Measurements from ENCODE around the gene VDAC2. TPM values are rescaled to one million over a fixed set of nuclear protein-coding genes. Genes with fewer than 3 reads are reported as not detected.

The VDAC2 gene
- total RNA-seq, 2 donors from 2014 or later: 160 to 187 TPM

DNA sequence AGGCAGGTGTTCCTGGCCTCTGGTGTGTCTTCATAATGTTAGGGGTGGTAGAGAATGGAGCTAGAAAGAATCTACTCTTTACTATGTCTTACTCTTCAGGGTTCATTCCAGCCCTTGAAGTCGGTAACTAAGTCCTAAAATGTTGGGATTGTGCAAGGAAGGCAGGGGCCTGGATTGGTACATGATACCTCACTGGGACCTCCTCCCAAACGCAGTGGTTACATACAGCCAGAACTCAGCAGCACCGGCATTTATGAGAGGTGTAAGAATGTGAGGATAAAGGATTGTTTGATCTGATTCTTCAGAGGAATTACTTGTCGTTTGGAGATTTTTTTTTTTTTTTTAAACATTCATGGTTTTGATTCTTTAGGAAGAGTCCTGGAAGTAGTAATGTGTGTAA, 18.2 kb downstream of the VDAC2 start:
- DNase-seq (ENCODE audit: low spot score) (no peak), ATAC-seq (no peak)
- Mint-ChIP-seq H3K27ac (peak overlapping the region; percentile 14 to 47), H3K27me3 (no peaks in the 10 kb centered on the region), H3K36me3 (peaks cover 41% of the 10 kb centered on the region), H3K4me3 (no peak overlapping the region), H3K4me1 (ENCODE audit: low read depth in 2 of 2) (peaks cover 28 to 32% of the 10 kb centered on the region in 2 donors), H3K9me3 (no peaks in the 10 kb centered on the region)

DNA sequence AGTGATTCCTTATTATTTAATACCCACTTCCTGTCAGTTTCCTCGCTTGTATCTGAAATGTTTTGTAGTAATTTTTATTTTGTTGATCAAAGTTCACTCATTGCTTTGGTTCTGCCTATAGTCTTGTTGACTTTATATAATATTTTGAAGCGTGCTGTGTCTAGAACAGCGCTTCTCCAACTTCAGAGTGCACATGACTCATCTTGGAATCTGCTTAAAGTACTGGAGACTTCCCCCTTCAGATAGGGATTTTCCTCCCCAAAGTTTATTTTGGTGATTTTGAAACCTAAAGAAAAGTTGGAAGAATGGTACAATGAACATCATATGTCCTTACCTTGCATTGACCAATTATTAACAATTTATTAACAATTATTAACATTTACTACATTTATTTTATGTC, 19.4 kb downstream of the VDAC2 start:
- no peaks in the 10 kb centered on the region for H3K9me3 Mint-ChIP-seq
- H3K27me3 Mint-ChIP-seq: no peaks in the 10 kb centered on the region
- peaks cover 16 to 23% of the 10 kb centered on the region in 2 donors for H3K4me1 Mint-ChIP-seq (ENCODE audit: low read depth in 2 of 2)
- ATAC-seq (no peak), DNase-seq (ENCODE audit: low spot score) (no peak)
- H3K36me3 Mint-ChIP-seq: peaks cover 30% of the 10 kb centered on the region
- peak overlapping the region; percentile 67 to 94 for H3K27ac Mint-ChIP-seq
- no peak overlapping the region for H3K4me3 Mint-ChIP-seq

- peaks cover 27% of the 10 kb centered on the region for H3K36me3 Mint-ChIP-seq
- peaks cover 12 to 18% of the 10 kb centered on the region in 2 donors for H3K4me1 Mint-ChIP-seq (ENCODE audit: low read depth in 2 of 2)
- no peaks in the 10 kb centered on the region for H3K9me3 Mint-ChIP-seq
- H3K27me3 Mint-ChIP-seq: no peaks in the 10 kb centered on the region
- H3K4me3 Mint-ChIP-seq: peak overlapping the region; percentile 18
- peak overlapping the region; percentile 67 to 94 for H3K27ac Mint-ChIP-seq
- DNase-seq (ENCODE audit: low spot score) (peak; percentile 93), ATAC-seq (peak; percentile 45 to 49)
Measured at GRCh38 chr10:75230600-75231038, 20.0 kb downstream of the VDAC2 start.

- DNase-seq (ENCODE audit: low spot score): no peak
- Mint-ChIP-seq H3K4me3 (no peak overlapping the region), H3K27ac (peak overlapping the region; percentile 67 to 94), H3K9me3 (no peaks in the 10 kb centered on the region), H3K36me3 (peaks cover 27% of the 10 kb centered on the region), H3K4me1 (ENCODE audit: low read depth in 2 of 2) (peaks cover 16 to 17% of the 10 kb centered on the region in 2 donors), H3K27me3 (no peaks in the 10 kb centered on the region)
- no peak for ATAC-seq
Measured at GRCh38 chr10:75231672-75232581, 21.3 kb downstream of the VDAC2 start.

DNA sequence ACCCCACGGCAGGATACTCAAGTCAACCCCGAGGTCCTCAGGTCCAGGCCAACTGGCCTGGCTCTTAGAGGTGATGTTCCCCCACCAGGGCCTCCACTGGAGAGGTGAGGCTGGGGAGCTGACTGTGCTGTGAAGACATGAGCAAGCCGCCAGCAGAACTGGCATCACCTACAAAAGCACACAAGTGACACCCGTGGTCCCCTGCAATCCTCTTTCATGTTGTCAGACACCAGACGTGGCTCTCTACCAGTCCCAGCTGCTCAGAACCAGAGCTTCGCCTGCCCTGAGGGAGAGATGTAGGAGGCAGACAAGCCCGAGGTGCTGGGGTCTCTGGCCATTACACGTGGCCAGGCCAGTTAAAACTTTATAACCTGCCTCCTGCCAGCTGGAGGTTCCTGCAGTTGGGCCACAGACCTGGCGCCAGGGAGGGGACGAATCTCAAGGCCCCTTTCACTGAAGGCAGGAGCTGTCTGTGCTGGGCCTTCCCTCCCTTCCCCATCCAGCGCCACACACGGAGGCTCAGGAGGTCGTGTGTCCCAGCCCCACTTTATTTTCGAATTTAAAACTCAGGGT, 22.9 kb downstream of the VDAC2 start:
- Mint-ChIP-seq H3K36me3 (peaks cover 24% of the 10 kb centered on the region), H3K27me3 (no peaks in the 10 kb centered on the region), H3K4me1 (ENCODE audit: low read depth in 2 of 2) (peaks cover 15 to 17% of the 10 kb centered on the region in 2 donors), H3K9me3 (no peaks in the 10 kb centered on the region), H3K4me3 (peak overlapping the region; percentile 75), H3K27ac (peak overlapping the region; percentile 81 to 87)
- DNase-seq (ENCODE audit: low spot score) (no peak), ATAC-seq (no peak)

GRCh38 chr10:75234017-75234682, 23.6 kb downstream of the VDAC2 start:
- H3K9me3 Mint-ChIP-seq: no peaks in the 10 kb centered on the region
- ATAC-seq: peak; percentile 88 to 93
- peaks cover 20% of the 10 kb centered on the region for H3K36me3 Mint-ChIP-seq
- peak overlapping the region; percentile 75 for H3K4me3 Mint-ChIP-seq
- H3K27me3 Mint-ChIP-seq: no peaks in the 10 kb centered on the region
- H3K27ac Mint-ChIP-seq: peak overlapping the region; percentile 81 to 87
- DNase-seq (ENCODE audit: low spot score): peak; percentile 97
- peaks cover 13 to 17% of the 10 kb centered on the region in 2 donors for H3K4me1 Mint-ChIP-seq (ENCODE audit: low read depth in 2 of 2)

- Mint-ChIP-seq H3K4me1 (ENCODE audit: low read depth in 2 of 2) (peaks cover 13 to 15% of the 10 kb centered on the region in 2 donors), H3K27me3 (no peaks in the 10 kb centered on the region), H3K9me3 (no peaks in the 10 kb centered on the region), H3K36me3 (peaks cover 17% of the 10 kb centered on the region), H3K27ac (peak overlapping the region; percentile 81 to 87), H3K4me3 (peak overlapping the region; percentile 75)
- ATAC-seq (peak; percentile 7 to 21), DNase-seq (ENCODE audit: low spot score) (peak; percentile 66)
Measured at GRCh38 chr10:75234683-75235374, 24.2 kb downstream of the VDAC2 start.

- Mint-ChIP-seq H3K9me3 (no peaks in the 10 kb centered on the region), H3K36me3 (peaks cover 11% of the 10 kb centered on the region), H3K4me1 (ENCODE audit: low read depth in 2 of 2) (peaks cover 9 to 11% of the 10 kb centered on the region in 2 donors), H3K27ac (peak within 1 kb of the TSS; percentile 38 to 49), H3K4me3 (peak within 1 kb of the TSS; percentile 75), H3K27me3 (no peaks in the 10 kb centered on the region)
- ATAC-seq (peak; percentile 82 to 85), DNase-seq (ENCODE audit: low spot score) (peak; percentile 94)
Measured at GRCh38 chr10:75235375-75236177, 25.0 kb downstream of the VDAC2 start, which contains the start of gene COMTD1. TSS of gene COMTD1 (minus strand) at chr10:75235957. CDS start at chr10:75235928, 29 bp downstream.

DNA sequence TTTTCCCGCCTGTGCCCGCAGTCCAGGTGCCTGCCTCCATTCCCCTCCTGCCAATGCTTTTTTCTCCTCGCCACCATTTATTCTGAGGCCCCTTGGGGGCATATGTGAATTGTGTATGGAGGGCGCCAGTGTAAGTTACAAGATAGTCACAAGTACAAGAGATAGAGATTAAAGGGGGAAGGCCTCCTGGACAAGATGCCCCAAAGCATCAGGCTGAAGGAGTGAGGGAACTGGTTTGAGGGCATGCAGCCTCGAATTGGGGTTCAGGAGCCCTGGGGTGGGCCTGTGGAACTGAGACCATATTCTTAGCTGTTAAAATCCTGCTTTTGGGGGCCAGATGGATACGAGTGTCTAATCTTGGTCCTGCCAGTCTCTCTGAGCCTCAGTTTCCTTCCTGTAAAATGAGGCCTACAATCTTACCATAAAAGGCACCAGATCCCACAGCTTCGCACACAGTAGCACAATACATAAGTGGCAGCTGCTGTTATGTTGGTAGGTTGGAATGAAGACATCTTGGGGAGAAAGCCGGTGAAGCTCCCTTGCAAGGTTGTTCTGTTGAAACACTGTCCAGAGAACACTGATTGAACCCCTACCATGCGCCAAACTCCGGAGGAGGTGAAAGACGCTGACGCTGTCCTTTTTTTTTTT, 25.7 kb downstream of the VDAC2 start:
- peak overlapping the region; percentile 38 to 49 for H3K27ac Mint-ChIP-seq
- H3K4me3 Mint-ChIP-seq: peak overlapping the region; percentile 53
- H3K9me3 Mint-ChIP-seq: no peaks in the 10 kb centered on the region
- DNase-seq (ENCODE audit: low spot score) (no peak), ATAC-seq (no peak)
- peaks cover 5% of the 10 kb centered on the region for H3K36me3 Mint-ChIP-seq
- H3K27me3 Mint-ChIP-seq: no peaks in the 10 kb centered on the region
- H3K4me1 Mint-ChIP-seq (ENCODE audit: low read depth in 2 of 2): peaks cover 6 to 8% of the 10 kb centered on the region in 2 donors

GRCh38 chr10:75238182-75239095, 27.8 kb downstream of the VDAC2 start:
- H3K4me3 Mint-ChIP-seq: no peak overlapping the region
- H3K27ac Mint-ChIP-seq: no peak overlapping the region
- DNase-seq (ENCODE audit: low spot score) (no peak), ATAC-seq (no peak)
- H3K9me3 Mint-ChIP-seq: no peaks in the 10 kb centered on the region
- H3K4me1 Mint-ChIP-seq (ENCODE audit: low read depth in 2 of 2): peaks cover 2 to 6% of the 10 kb centered on the region in 2 donors
- H3K27me3 Mint-ChIP-seq: no peaks in the 10 kb centered on the region
- no peaks in the 10 kb centered on the region for H3K36me3 Mint-ChIP-seq

- Mint-ChIP-seq H3K4me3 (no peak overlapping the region), H3K36me3 (no peaks in the 10 kb centered on the region), H3K27ac (no peak overlapping the region), H3K27me3 (no peaks in the 10 kb centered on the region), H3K4me1 (ENCODE audit: low read depth in 2 of 2) (peaks cover 2 to 6% of the 10 kb centered on the region in 2 donors), H3K9me3 (no peaks in the 10 kb centered on the region)
- ATAC-seq: no peak
- DNase-seq (ENCODE audit: low spot score): no peak
Measured at GRCh38 chr10:75239096-75239790, 28.6 kb downstream of the VDAC2 start.

All from natural killer cell treated with Interleukin-12 subunit alpha and Interleukin-12 subunit beta and Interleukin-15 and Interleukin-18, amount 100 ng/mL, for 72 hours (primary cell).